A549 treated with ZK216348 at 1 μM for 4 hours (cell line): ENCODE data around the gene SLC9A2. TPM values are rescaled to one million over a fixed set of nuclear protein-coding genes. Genes with fewer than 3 reads are reported as not detected.

Experiments
- total RNA-seq: library from RNA; stranded (reverse); fragments of 200-300 nt; extraction: Qiagen RNA extraction; gene quantifications from 5 replicates; pipeline ENCODE4 v1.2.3, GENCODE V29; 2022; ENCODE audit warnings: low read depth

The SLC9A2 gene
- 2.5 to 3.6 TPM (median 3.0 TPM) in 5 replicates for total RNA-seq

GRCh38 chr2:102619414-102620319 is at the start of gene SLC9A2:
Gene SLC9A2, plus strand, starts transcription at chr2:102619553. Its CDS starts 296 bp downstream, at chr2:102619849.

Other genes with a start within 250 kb of the SLC9A2 start
- not detected in 5 replicates for gene IL18RAP, start 196.4 kb upstream of the SLC9A2 start, total RNA-seq
- not detected in 5 replicates for gene SLC9A4, start 146.3 kb upstream of the SLC9A2 start, total RNA-seq
- gene TMEM182, start 142.5 kb downstream of the SLC9A2 start, total RNA-seq: 3.5 to 5.6 TPM (median 4.5 TPM) in 5 replicates